Endometrium (tissue), 2 donors: ENCODE data around the gene S100A4.
"Not testable (repeated sequence)": the region's sequence is repeated elsewhere in the genome, so short reads cannot be mapped to it uniquely, and the experiment has no call there.

Experiments
- FAIRE-seq: peaks from 2 replicates; lab custom pipeline; 2012; peaks lifted over from hg19 to GRCh38; lab: Jason Lieb, UNC
- donor health status: control.
- donor health status: control.

Gene S100A4

GRCh38 chr1:153533689-153534201 is 11.9 kb downstream of the S100A4 start:
- no peak for FAIRE-seq

- no peak for FAIRE-seq
These were observed 12.6 kb downstream of the S100A4 start for GRCh38 chr1:153532769-153533599.

GRCh38 chr1:153532181-153532580 is 13.4 kb downstream of the S100A4 start:
- no peak for FAIRE-seq

- no peak for FAIRE-seq
These were observed 14.0 kb downstream of the S100A4 start for GRCh38 chr1:153531638-153532037.

GRCh38 chr1:153527683-153528040 is 17.9 kb downstream of the S100A4 start:
- FAIRE-seq = no peak

- FAIRE-seq = no peak
These were observed 18.5 kb downstream of the S100A4 start for GRCh38 chr1:153527023-153527682.

- FAIRE-seq = no peak
These were observed 19.5 kb downstream of the S100A4 start for GRCh38 chr1:153526132-153526543.

GRCh38 chr1:153525088-153525728 is 20.4 kb downstream of the S100A4 start:
- no peak for FAIRE-seq

GRCh38 chr1:153522353-153523048 is 23.1 kb downstream of the S100A4 start:
- not testable (repeated sequence) for FAIRE-seq

- FAIRE-seq = not testable (repeated sequence)
These were observed 23.8 kb downstream of the S100A4 start for GRCh38 chr1:153521808-153522207.

GRCh38 chr1:153520818-153521476 is 24.7 kb downstream of the S100A4 start:
- no peak for FAIRE-seq

- not testable (repeated sequence) for FAIRE-seq
These were observed 25.4 kb downstream of the S100A4 start for GRCh38 chr1:153520137-153520691.

GRCh38 chr1:153519242-153519641 is 26.4 kb downstream of the S100A4 start:
- no peak for FAIRE-seq

- no peak for FAIRE-seq
These were observed 29.9 kb downstream of the S100A4 start for GRCh38 chr1:153515504-153516394.

- no peak for FAIRE-seq
These were observed 31.9 kb downstream of the S100A4 start for GRCh38 chr1:153513666-153514065.

GRCh38 chr1:153513023-153513422 is 32.6 kb downstream of the S100A4 start:
- FAIRE-seq = no peak

GRCh38 chr1:153510984-153511410 is 34.6 kb downstream of the S100A4 start:
- no peak for FAIRE-seq

- FAIRE-seq = no peak
These were observed 35.8 kb downstream of the S100A4 start for GRCh38 chr1:153509729-153510354.

- FAIRE-seq = no peak
These were observed 36.6 kb downstream of the S100A4 start for GRCh38 chr1:153509036-153509435.
